Astrocyte (in vitro differentiated cells and primary cell): ENCODE results near the gene GATA2. TPM values are rescaled to one million over a fixed set of nuclear protein-coding genes. Genes with fewer than 3 reads are reported as not detected.

Experiments
- DNase-seq: peaks from one replicate; pipeline ENCODE4 v3.0.0-alpha.2; 2010; ENCODE audit warnings: low read depth
- FAIRE-seq: peaks from 2 replicates; lab custom pipeline; 2011; peaks lifted over from hg19 to GRCh38; lab: Jason Lieb, UNC
- H2AFZ ChIP-seq: 2 replicates; pipeline ENCODE4 v1.6.0; 2012; ENCODE audit warnings: low read depth, low read length, inconsistent platforms
- H3K27ac ChIP-seq: 2 replicates; pipeline ENCODE4 v1.5.1; 2011; ENCODE audit warnings: low read depth, low read length, inconsistent platforms
- H3K27me3 ChIP-seq: 2 replicates; pipeline ENCODE4 v1.6.0; 2011; ENCODE audit warnings: low read length, inconsistent platforms; ENCODE audit not compliant: insufficient read depth
- H3K36me3 ChIP-seq: 2 replicates; pipeline ENCODE4 v1.5.1; 2011; ENCODE audit warnings: low read length, inconsistent platforms; ENCODE audit not compliant: insufficient read depth
- H3K4me1 ChIP-seq: 2 replicates; pipeline ENCODE4 v1.5.1; 2011; ENCODE audit warnings: low read length, inconsistent platforms; ENCODE audit not compliant: insufficient read depth
- H3K4me2 ChIP-seq: 2 replicates; pipeline ENCODE4 v1.6.0; 2012; ENCODE audit warnings: low read length, inconsistent platforms
- H3K4me3 ChIP-seq: 2 replicates; pipeline ENCODE4 v1.5.1; 2011; ENCODE audit warnings: low read depth, mild to moderate bottlenecking, low read length, inconsistent platforms; ENCODE audit not compliant: insufficient read depth
- H3K79me2 ChIP-seq: 2 replicates; pipeline ENCODE4 v1.6.0; 2012; ENCODE audit warnings: mild to moderate bottlenecking, low read length, inconsistent platforms; ENCODE audit not compliant: insufficient read depth
- H3K9ac ChIP-seq: 2 replicates; pipeline ENCODE4 v1.6.0; 2012; ENCODE audit warnings: mild to moderate bottlenecking, low read length, inconsistent platforms
- H3K9me3 ChIP-seq: 2 replicates; pipeline ENCODE4 v1.5.1; 2012; ENCODE audit warnings: low read depth, mild to moderate bottlenecking, low read length, inconsistent platforms; ENCODE audit not compliant: insufficient read depth
- H4K20me1 ChIP-seq: 2 replicates; pipeline ENCODE4 v1.6.0; 2012; ENCODE audit warnings: low read length, inconsistent platforms; ENCODE audit not compliant: insufficient read depth
- H3K27ac Mint-ChIP-seq: one replicate; pipeline ENCODE4 v1.8.0; 2021; ENCODE audit warnings: mild to moderate bottlenecking, mixed read lengths; ENCODE audit not compliant: unreplicated experiment
- H3K27me3 Mint-ChIP-seq: one replicate; pipeline ENCODE4 v1.8.0; 2021; ENCODE audit warnings: low read depth, mixed read lengths; ENCODE audit not compliant: unreplicated experiment
- H3K36me3 Mint-ChIP-seq: one replicate; pipeline ENCODE4 v1.8.0; 2021; ENCODE audit warnings: low read depth, mixed read lengths; ENCODE audit not compliant: unreplicated experiment
- H3K4me1 Mint-ChIP-seq: one replicate; pipeline ENCODE4 v1.8.0; 2021; ENCODE audit warnings: low read depth, mixed read lengths; ENCODE audit not compliant: unreplicated experiment
- H3K4me3 Mint-ChIP-seq: one replicate; pipeline ENCODE4 v1.8.0; 2021; ENCODE audit warnings: mild to moderate bottlenecking, moderate library complexity, mixed read lengths; ENCODE audit not compliant: unreplicated experiment
- H3K9me3 Mint-ChIP-seq: one replicate; pipeline ENCODE4 v1.8.0; 2021; ENCODE audit warnings: mild to moderate bottlenecking, mixed read lengths; ENCODE audit not compliant: unreplicated experiment
- CTCF ChIP-seq: IDR thresholded peaks from 2 replicates; pipeline ENCODE4 v1.5.1; 2011; ENCODE audit warnings: low read depth, mild to moderate bottlenecking, inconsistent platforms, low read length, moderate library complexity; ENCODE audit not compliant: insufficient read depth
- EZH2 ChIP-seq: IDR thresholded peaks from 2 replicates; pipeline ENCODE4 v1.6.1; 2012; ENCODE audit warnings: mild to moderate bottlenecking, low read length, inconsistent platforms; ENCODE audit not compliant: insufficient read depth
- total RNA-seq: library from RNA; stranded (reverse); gene quantifications from 2 replicates; pipeline ENCODE4 v1.2.1, GENCODE V29; 2021

The GATA2 gene
- total RNA-seq, 1 donor from 2014 or later = 1.7 TPM

- no peaks in the 10 kb centered on the region for H3K36me3 ChIP-seq
- Mint-ChIP-seq H3K4me3 (peak overlapping the region; percentile 68), H3K27me3 (peaks cover 61% of the 10 kb centered on the region), H3K4me1 (peaks cover 21% of the 10 kb centered on the region), H3K36me3 (no peaks in the 10 kb centered on the region), H3K27ac (peak overlapping the region; percentile 81), H3K9me3 (peaks cover 2% of the 10 kb centered on the region)
- no peak overlapping the region for H3K27ac ChIP-seq
- FAIRE-seq (no peak), DNase-seq (no peak)
- H3K4me2 ChIP-seq = peak overlapping the region; percentile 68
- peaks cover 65% of the 10 kb centered on the region for H3K27me3 ChIP-seq
- H3K4me3 ChIP-seq = peak overlapping the region; percentile 12
- TF ChIP-seq CTCF (no peak), EZH2 (peak; percentile 69)
- H3K4me1 ChIP-seq = peaks cover 36% of the 10 kb centered on the region
- H2AFZ ChIP-seq = no peak overlapping the region
- peak overlapping the region; percentile 0 for H3K9ac ChIP-seq
- peaks cover 12% of the 10 kb centered on the region for H3K79me2 ChIP-seq
- H4K20me1 ChIP-seq = peaks cover 14% of the 10 kb centered on the region
- no peaks in the 10 kb centered on the region for H3K9me3 ChIP-seq
These were observed 9.2 kb downstream of the GATA2 start for GRCh38 chr3:128483657-128484403.

GRCh38 chr3:128482666-128483656 lies 10.0 kb downstream of the GATA2 start:
- DNase-seq = peak; percentile 79
- no peaks in the 10 kb centered on the region for H3K36me3 ChIP-seq
- H3K9me3 ChIP-seq = no peaks in the 10 kb centered on the region
- FAIRE-seq = no peak
- H3K9ac ChIP-seq = peak overlapping the region; percentile 0
- H4K20me1 ChIP-seq = peaks cover 14% of the 10 kb centered on the region
- H3K4me3 Mint-ChIP-seq = peak overlapping the region; percentile 66
- H3K27ac Mint-ChIP-seq = peak overlapping the region; percentile 67
- peak overlapping the region; percentile 68 for H3K4me2 ChIP-seq
- H3K36me3 Mint-ChIP-seq = no peaks in the 10 kb centered on the region
- TF ChIP-seq EZH2 (no peak), CTCF (no peak)
- no peak overlapping the region for H3K27ac ChIP-seq
- peak overlapping the region; percentile 12 for H3K4me3 ChIP-seq
- H3K79me2 ChIP-seq = peaks cover 12% of the 10 kb centered on the region
- H3K27me3 Mint-ChIP-seq = peaks cover 67% of the 10 kb centered on the region
- H3K27me3 ChIP-seq = peaks cover 64% of the 10 kb centered on the region
- H3K4me1 Mint-ChIP-seq = peaks cover 21% of the 10 kb centered on the region
- H3K4me1 ChIP-seq = peaks cover 36% of the 10 kb centered on the region
- H3K9me3 Mint-ChIP-seq = peaks cover 6% of the 10 kb centered on the region
- H2AFZ ChIP-seq = no peak overlapping the region
